Activated CD8-positive, alpha-beta memory T cell treated with anti-CD3 and anti-CD28 coated beads, Interleukin-2, amount 50 U/mL, for 24 hours (primary cell): ENCODE measurements around the gene TIGAR.

Experiments used
- DNase-seq: peaks from one replicate; pipeline ENCODE4 v3.0.0-alpha.2; 2020; ENCODE audit errors: extremely low read depth

TIGAR gene

DNA sequence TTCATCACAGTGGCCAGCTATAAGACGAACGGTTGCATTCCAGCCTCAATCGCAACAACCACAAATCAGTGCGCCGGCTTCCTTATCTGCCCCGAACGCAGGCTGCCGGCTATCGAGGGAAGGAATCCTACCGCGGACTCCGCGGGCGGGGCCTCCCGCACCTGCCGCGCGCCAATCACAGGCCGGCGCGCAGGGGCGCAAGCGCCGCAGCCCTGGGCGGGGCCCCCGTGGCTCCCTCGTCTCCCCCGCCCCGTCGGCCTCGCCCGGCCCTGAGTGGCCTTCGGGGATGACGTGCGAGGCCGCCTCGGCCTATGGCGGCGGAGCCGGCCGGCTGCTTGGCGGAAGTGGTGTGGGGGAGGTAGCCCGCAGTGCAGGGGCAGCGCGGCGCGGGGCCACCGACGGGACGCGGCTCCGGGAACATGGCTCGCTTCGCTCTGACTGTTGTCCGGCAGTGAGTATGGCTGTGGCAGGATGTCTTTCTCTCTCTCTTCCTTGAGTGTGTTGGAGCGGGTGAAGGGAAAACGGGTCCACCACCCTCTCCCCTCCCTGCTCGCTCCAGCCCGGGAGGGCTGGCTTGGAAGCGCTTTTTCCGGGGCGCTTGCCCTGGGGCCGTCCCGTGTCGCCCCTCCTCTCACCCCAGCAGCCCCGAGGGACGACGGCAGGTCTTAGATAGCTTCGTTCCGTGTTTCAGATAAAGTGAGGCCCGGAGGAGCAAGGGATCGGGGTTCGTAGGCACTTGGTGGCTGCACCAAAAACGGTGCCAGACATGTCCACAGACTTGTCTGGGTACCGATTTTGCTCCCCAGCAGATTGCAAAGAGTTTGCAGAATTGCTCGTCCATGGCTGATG lies at the start of gene TIGAR:
TIGAR (plus strand) TSS at position 361 of the 849 bp plus-strand sequence; CDS start at position 420, 59 bp downstream.
- peak; percentile 74 for DNase-seq

DNA sequence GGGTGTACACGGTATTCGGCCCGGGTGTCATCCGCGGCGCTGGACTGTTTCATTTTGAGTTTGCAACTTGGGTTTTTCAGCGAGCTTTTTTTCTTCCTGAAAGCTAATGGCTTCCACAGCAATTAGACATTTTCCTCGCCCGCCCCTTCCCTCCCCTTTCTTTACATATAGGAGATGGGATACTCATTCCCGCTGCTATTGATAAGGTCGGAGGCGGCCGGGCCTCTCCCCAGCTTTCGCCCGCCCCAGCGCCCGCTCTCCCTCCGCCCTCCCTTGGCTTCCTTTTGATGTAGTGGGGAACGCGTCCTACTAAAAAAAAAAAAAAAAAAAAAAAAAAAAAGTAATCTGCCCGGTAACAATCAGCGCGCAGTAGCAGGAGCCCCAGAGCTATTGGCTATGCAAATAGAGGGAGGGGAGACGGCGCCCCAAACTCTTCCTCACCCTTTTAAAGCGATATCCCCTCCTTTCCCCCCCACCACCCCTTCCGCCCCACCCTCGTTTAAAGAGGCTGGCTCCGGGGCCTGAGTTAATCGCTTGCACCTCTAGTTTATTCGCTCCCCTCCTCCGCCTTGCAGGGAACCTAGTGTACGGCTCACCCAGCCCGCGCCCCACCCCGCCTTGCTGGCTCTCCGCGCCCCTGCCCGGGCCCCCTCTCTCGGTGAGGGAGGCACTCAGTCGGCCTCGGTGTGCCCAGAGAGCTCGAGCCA lies 49.1 kb upstream of the TIGAR start:
- peak; percentile 85 for DNase-seq

DNA sequence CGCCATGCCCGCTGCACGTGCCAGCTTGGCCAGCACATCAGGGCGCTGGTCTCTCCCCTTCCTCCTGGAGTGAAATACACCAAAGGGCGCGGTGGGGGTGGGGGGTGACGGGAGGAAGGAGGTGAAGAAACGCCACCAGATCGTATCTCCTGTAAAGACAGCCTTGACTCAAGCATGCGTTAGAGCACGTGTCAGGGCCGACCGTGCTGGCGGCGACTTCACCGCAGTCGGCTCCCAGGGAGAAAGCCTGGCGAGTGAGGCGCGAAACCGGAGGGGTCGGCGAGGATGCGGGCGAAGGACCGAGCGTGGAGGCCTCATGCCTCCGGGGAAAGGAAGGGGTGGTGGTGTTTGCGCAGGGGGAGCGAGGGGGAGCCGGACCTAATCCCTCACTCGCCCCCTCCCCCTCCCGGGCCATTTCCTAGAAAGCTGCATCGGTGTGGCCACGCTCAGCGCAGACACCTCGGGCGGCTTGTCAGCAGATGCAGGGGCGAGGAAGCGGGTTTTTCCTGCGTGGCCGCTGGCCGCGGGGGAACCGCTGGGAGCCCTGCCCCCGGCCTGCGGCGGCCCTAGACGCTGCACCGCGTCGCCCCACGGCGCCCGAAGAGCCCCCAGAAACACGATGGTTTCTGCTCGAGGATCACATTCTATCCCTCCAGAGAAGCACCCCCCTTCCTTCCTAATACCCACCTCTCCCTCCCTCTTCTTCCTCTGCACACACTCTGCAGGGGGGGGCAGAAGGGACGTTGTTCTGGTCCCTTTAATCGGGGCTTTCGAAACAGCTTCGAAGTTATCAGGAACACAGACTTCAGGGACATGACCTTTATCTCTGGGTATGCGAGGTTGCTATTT lies 48.4 kb upstream of the TIGAR start:
- DNase-seq, result peak; percentile 62

DNA sequence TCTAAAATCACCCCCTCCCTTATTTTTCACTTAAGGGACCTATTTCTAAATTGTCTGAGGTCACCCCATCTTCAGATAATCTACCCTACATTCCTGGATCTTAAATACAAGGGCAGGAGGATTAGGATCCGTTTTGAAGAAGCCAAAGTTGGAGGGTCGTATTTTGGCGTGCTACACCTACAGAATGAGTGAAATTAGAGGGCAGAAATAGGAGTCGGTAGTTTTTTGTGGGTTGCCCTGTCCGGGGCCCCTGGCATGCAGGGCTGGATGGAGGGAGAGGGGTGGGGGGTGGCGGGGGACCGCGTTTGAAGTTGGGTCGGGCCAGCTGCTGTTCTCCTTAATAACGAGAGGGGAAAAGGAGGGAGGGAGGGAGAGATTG lies 47.8 kb upstream of the TIGAR start:
- DNase-seq, result no peak

DNA sequence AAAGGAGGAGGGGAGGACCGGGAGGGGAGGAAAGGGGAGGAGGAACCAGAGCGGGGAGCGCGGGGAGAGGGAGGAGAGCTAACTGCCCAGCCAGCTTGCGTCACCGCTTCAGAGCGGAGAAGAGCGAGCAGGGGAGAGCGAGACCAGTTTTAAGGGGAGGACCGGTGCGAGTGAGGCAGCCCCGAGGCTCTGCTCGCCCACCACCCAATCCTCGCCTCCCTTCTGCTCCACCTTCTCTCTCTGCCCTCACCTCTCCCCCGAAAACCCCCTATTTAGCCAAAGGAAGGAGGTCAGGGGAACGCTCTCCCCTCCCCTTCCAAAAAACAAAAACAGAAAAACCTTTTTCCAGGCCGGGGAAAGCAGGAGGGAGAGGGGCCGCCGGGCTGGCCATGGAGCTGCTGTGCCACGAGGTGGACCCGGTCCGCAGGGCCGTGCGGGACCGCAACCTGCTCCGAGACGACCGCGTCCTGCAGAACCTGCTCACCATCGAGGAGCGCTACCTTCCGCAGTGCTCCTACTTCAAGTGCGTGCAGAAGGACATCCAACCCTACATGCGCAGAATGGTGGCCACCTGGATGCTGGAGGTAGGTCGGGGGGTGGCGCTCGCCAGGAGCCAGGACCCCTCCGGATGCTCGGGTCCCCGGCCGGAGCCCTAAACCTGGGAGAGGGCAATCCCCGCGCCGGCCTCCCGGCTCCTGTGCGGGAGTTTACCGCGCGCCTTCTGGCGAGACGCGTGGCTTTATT lies 47.2 kb upstream of the TIGAR start, which contains the start of gene CCND2:
CCND2 (plus strand) TSS at position 111 of the 744 bp plus-strand sequence; CDS start at position 390, 279 bp downstream.
- peak; percentile 52 for DNase-seq

- no peak for DNase-seq
Observed at GRCh38 chr12:4274396-4275015, 46.5 kb upstream of the TIGAR start.

DNA sequence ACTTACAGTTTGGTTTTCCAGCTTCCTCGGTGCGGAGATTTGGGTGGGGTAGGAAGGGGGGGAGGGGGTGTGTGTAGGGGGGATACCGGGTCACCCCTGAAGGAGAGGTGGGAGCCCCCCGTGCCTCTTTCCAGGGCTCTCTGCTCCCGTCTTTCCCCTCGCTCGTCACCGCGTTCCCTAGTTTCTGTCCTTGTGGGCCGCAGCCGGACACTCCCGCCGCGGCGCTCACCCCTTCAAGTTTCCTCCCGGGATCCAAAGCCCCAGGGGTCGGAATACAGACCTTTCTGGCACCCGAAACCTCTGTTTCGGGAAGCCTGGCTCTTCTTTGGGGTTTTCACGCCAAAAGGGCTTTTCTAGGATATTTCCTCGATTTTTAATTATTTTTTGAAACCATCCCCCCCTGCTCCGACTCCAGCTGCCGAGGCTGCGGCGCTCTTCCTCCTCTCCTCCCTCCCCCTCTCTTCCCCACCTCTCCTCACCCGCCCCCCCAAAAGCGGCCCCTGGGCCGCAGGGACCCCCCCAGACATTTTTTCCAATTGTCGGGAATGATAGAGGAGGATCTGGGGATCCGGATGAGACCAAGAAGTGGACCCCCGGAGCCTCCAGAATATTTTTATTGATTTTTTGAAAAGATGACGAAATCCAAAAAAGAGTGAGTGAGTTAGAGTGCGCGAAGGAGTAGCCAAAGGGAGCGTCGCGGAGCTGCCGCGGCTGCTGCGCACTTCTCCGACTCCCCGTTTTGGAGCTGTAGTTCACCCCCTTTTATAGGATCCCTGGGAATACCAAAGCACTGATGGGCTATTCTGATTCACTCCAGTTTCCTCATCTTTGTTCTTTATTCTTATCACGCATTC lies 45.8 kb upstream of the TIGAR start:
- no peak for DNase-seq

DNA sequence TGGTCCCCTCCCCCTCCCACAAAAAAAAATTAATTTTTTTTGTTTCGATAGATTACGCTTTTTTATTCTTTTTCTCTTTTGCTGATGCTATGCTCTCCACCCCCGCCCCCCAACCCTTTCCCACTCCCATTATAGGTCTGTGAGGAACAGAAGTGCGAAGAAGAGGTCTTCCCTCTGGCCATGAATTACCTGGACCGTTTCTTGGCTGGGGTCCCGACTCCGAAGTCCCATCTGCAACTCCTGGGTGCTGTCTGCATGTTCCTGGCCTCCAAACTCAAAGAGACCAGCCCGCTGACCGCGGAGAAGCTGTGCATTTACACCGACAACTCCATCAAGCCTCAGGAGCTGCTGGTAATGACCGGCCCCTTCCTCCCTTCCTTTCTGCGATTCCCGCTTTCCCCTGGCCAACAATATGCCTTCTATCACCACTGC lies 45.1 kb upstream of the TIGAR start:
- no peak for DNase-seq

DNA sequence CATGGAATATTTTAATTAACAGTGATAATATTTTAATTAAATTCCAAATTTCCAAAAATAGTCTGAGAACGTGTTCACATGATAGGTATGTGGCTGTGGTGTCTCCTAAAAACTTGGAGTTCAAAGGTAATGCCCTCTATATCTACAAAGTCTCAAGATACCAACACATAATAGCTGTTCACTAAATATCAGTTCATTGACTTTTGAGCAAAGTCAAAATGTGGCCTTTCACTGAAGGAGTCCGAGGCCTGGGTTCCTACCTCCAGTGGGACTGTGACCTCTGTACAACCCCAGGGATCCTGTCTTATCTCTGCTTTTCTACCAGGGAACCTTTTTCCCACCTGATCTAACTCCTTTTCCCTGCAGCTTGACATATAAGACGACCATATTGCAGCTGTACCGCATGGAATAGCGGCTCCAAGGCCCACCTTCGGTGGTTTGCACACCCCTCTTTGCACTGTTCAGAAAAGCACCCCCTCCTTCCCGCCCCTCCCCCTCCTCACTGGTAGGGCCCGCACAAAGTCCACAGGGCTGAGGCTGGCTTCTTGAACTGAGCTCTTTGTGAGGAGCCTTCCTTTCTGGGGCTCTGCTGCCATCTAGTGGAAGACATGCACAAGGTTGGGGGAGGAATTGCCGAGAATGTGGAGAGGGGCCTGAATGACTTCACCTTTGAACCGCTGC lies 44.3 kb upstream of the TIGAR start:
- peak; percentile 76 for DNase-seq

- DNase-seq, result no peak
Observed at GRCh38 chr12:4277205-4277543, 43.8 kb upstream of the TIGAR start.

- DNase-seq, result no peak
Observed at GRCh38 chr12:4277857-4278256, 43.2 kb upstream of the TIGAR start.

DNA sequence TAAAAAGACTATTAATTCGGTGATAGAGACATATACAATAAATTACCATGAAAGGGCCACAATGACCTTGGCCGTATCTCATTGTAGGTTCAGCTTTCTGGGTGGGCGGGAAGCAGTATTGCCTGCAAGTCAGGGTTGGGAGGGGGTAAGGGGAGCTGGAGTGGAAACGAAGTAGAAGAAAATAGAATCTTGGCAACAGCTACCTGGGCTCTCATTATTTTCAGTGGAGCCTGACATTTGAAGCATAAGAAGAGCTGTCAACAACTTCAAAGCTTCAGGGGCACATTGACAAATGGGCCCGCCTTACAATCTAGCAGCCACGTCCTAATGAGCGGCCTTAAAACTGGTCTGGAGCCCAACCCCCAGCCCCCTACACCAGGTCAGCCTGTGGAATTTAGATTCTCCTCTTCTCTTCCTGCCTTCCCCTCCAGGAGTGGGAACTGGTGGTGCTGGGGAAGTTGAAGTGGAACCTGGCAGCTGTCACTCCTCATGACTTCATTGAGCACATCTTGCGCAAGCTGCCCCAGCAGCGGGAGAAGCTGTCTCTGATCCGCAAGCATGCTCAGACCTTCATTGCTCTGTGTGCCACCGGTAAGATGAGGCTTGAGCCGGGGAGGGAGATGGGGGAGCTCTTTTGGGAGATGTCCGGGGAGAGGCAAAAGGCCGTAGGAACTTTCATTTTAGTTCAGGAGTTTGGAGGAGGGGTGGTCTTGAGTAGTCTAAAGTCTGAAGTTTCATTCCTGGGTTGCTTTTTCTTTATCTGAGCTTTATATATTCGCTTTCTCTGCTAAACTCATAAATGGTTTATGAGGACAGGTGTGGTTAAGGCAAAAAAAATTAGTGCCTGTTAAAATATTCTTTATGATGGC lies 42.5 kb upstream of the TIGAR start:
- no peak for DNase-seq

- no peak for DNase-seq
Observed at GRCh38 chr12:4279198-4279690, 41.8 kb upstream of the TIGAR start.

GRCh38 chr12:4280351-4281163 lies 40.5 kb upstream of the TIGAR start:
- no peak for DNase-seq

DNA sequence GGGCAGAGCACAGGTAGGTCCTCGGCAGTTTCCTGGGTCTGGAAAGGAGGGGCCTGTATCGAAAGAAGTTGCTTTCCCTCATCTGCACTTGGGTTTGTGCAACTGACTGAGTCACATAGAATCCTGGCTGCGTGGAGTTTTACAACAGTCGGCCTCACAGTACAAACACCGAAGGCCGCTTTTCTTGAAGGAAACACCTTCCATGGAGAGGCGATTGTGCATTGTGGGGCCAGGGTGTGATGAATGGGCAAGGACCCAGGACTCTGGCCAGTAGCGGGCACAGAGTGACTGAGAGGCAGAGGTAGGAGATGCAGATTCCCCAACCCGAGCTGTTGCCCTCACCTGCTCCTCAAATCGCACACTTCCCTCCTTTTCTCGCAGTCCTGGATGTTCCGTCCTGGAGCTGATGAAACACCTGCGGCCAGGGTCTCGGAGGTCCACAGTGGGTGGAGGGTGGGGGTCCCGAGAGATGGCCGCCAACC lies 39.8 kb upstream of the TIGAR start:
- no peak for DNase-seq

DNA sequence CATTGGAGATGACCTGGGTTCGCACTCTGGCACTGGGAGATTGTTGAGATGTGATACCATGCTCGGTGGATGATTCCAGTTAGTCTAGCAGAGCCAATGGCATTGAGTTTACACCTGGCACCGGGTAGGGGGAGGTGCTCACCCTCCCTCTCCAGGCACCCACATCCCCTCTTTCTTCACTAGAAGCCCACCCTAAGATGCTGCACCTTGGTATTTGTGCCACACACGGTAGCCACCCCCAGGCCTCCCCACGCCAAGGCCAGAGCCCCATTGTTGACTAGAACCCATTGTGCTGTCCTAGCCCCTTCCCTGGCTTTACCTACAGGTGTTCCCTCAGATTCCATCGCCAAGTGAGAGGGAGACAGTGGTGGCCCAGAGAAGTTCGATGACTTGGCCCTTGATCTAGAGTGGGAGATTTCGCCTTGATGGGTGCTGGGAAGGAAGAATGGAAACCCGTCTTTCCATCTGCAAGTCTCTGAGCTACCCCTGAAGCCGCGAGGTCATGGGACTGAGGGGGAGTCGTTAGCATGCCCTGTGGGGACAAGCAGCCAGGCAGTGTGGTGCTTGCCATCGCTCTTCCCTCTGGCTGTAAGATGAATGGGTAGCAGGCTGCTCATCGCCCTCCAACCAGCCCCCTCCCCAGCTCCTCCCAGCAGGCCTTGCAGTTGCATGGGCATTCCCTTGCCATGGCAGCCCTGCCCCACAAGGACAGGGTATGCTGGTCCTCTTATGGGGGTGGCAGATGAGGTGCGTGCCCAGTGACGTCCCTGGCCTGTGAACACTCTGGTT lies 38.7 kb upstream of the TIGAR start:
- DNase-seq, result no peak
